Neuronal stem cell (in vitro differentiated cells): ENCODE measurements around the gene CNTN2.

Source experiments
- DNase-seq: peaks from one replicate; pipeline ENCODE4 v3.0.0-alpha.2; 2013; ENCODE audit warnings: low spot score
- H2AFZ ChIP-seq: one replicate; pipeline ENCODE4 v1.6.1; 2013; ENCODE audit warnings: mild to moderate bottlenecking, low read length, inconsistent platforms
- H2AK5ac ChIP-seq: 2 replicates; pipeline ENCODE4 v1.6.1; 2013; ENCODE audit warnings: low read depth, mild to moderate bottlenecking, inconsistent platforms, low read length, moderate library complexity, mixed read lengths
- H2BK120ac ChIP-seq: 2 replicates; pipeline ENCODE4 v1.6.1; 2013; ENCODE audit warnings: low read depth, mild to moderate bottlenecking, inconsistent platforms, low read length, moderate library complexity, mixed read lengths
- H2BK12ac ChIP-seq: one replicate; pipeline ENCODE4 v1.6.1; 2013; ENCODE audit warnings: low read length, inconsistent platforms
- H2BK15ac ChIP-seq: 2 replicates; pipeline ENCODE4 v1.6.1; 2013; ENCODE audit warnings: mild to moderate bottlenecking, low read length, inconsistent platforms, mixed read lengths
- H2BK5ac ChIP-seq: one replicate; pipeline ENCODE4 v1.6.1; 2013; ENCODE audit warnings: inconsistent platforms, mild to moderate bottlenecking, low read length, moderate library complexity
- H3K14ac ChIP-seq: one replicate; pipeline ENCODE4 v1.6.1; 2013; ENCODE audit warnings: low read length, inconsistent platforms
- H3K18ac ChIP-seq: 2 replicates; pipeline ENCODE4 v1.6.1; 2013; ENCODE audit warnings: low read length, inconsistent platforms
- H3K23ac ChIP-seq: 2 replicates; pipeline ENCODE4 v1.6.1; 2013; ENCODE audit warnings: low read depth, mild to moderate bottlenecking, mixed read lengths, low read length, inconsistent platforms; ENCODE audit not compliant: poor library complexity
- H3K27ac ChIP-seq: replicated peaks from 3 replicates; pipeline ENCODE4 v1.5.1; 2013; ENCODE audit warnings: low read length, inconsistent platforms
- H3K27me3 ChIP-seq, 3 experiments: 2 replicates each; pipeline ENCODE4 v1.6.1; 2013; ENCODE audit warnings: low read length in 3 of 3, mild to moderate bottlenecking in 2 of 3, inconsistent platforms in 1 of 3, low read depth in 1 of 3, mixed read lengths in 1 of 3, moderate library complexity in 1 of 3; ENCODE audit not compliant: control insufficient read depth in 3 of 3, insufficient read depth in 3 of 3
- H3K36me3 ChIP-seq, 2 donors: replicated peaks in 1 of 2; 2 replicates each; pipeline ENCODE4 v1.6.1; 2013; ENCODE audit warnings: low read length in 2 of 2; ENCODE audit not compliant: control insufficient read depth in 2 of 2, insufficient read depth in 2 of 2
- H3K4ac ChIP-seq: 2 replicates; pipeline ENCODE4 v1.6.1; 2013; ENCODE audit warnings: inconsistent platforms, mild to moderate bottlenecking, low read length, moderate library complexity
- H3K4me1 ChIP-seq, 2 donors: 1 replicate in 1 of 2; 2 replicates in 1 of 2; pipeline ENCODE4 v1.6.1; 2013; ENCODE audit warnings: low read length in 2 of 2, low read depth in 1 of 2; ENCODE audit not compliant: control insufficient read depth in 2 of 2, insufficient read depth in 1 of 2
- H3K4me2 ChIP-seq: one replicate; pipeline ENCODE4 v1.6.1; 2013; ENCODE audit warnings: mild to moderate bottlenecking, low read length, inconsistent platforms; ENCODE audit not compliant: insufficient read depth, poor library complexity, severe bottlenecking
- H3K4me3 ChIP-seq, 2 donors: 2 replicates each; pipeline ENCODE4 v1.5.1; 2013; ENCODE audit warnings: low read length in 2 of 2, mild to moderate bottlenecking in 2 of 2, inconsistent platforms in 1 of 2, moderate library complexity in 1 of 2
- H3K79me1 ChIP-seq: one replicate; pipeline ENCODE4 v1.6.1; 2013; ENCODE audit warnings: low read depth, mild to moderate bottlenecking, inconsistent platforms, low read length, moderate library complexity
- H3K9ac ChIP-seq: one replicate; pipeline ENCODE4 v1.6.1; 2013; ENCODE audit warnings: mild to moderate bottlenecking, low read depth, low read length, inconsistent platforms; ENCODE audit not compliant: poor library complexity
- H3K9me3 ChIP-seq, 2 donors: replicated peaks in 1 of 2; 2 replicates each; pipeline versions ENCODE3 to v1.6.1; 2013; ENCODE audit warnings: low read length in 2 of 2, mild to moderate bottlenecking in 2 of 2, inconsistent platforms in 1 of 2, low read depth in 1 of 2, mixed read lengths in 1 of 2, moderate library complexity in 1 of 2; ENCODE audit not compliant: control insufficient read depth in 2 of 2, insufficient read depth in 1 of 2
- H4K8ac ChIP-seq: one replicate; pipeline ENCODE4 v1.6.1; 2013; ENCODE audit warnings: low read depth, mild to moderate bottlenecking, inconsistent platforms, low read length, moderate library complexity
- H4K91ac ChIP-seq: one replicate; pipeline ENCODE4 v1.6.1; 2013; ENCODE audit warnings: low read length, low read depth, mild to moderate bottlenecking, inconsistent platforms; ENCODE audit not compliant: poor library complexity
- WGBS, 2 donors: extraction: QIAGEN DNeasy Blood & Tissue Kit; methylation state at CpG; one replicate each; pipeline ENCODE4 v1.1.7; 2013; ENCODE audit warnings: missing lambda C conversion rate in 2 of 2, mixed read lengths in 1 of 2; ENCODE audit not compliant: insufficient read length in 2 of 2, insufficient replicate concordance in 1 of 2; ENCODE audit errors: extremely low coverage in 2 of 2; 5-methylcytosine and 5-hydroxymethylcytosine counted together

The CNTN2 gene

DNA sequence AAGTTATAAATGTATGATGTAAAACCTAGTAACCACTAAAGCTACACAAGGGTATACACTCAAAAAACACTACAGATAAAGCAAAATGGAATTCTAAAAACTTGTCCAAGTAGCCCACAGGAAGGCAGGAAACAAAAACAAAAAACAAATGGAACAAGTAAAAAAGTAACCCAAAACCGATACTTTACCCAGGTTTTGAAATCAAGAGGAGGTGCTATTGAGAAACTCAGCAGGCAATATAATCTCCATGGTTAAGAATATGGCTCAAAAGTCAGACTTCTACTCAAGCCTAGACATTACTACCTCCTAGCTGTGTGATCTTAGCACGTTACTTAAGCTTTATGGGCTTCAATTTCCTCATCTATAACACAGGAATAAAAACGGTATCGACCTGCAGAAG, 65.5 kb downstream of the CNTN2 start:
- H2BK120ac ChIP-seq: no peak overlapping the region
- no peaks in the 10 kb centered on the region for H3K79me1 ChIP-seq
- H3K4me2 ChIP-seq: no peak overlapping the region
- no peaks in the 10 kb centered on the region for H3K9me3 ChIP-seq
- H3K23ac ChIP-seq: no peak overlapping the region
- H3K27me3 ChIP-seq: no peaks in the 10 kb centered on the region
- no peak overlapping the region for H2BK12ac ChIP-seq
- H2BK5ac ChIP-seq: no peak overlapping the region
- no peak overlapping the region for H3K4me3 ChIP-seq
- H3K4me1 ChIP-seq: no peaks in the 10 kb centered on the region
- no peak overlapping the region for H4K91ac ChIP-seq
- no peak overlapping the region for H2AK5ac ChIP-seq
- H4K8ac ChIP-seq: no peak overlapping the region
- H2AFZ ChIP-seq: no peak overlapping the region
- no peak overlapping the region for H3K9ac ChIP-seq
- no peak overlapping the region for H3K18ac ChIP-seq
- no peak overlapping the region for H3K14ac ChIP-seq
- no peak overlapping the region for H3K27ac ChIP-seq
- H3K4ac ChIP-seq: no peak overlapping the region
- DNase-seq: no peak
- H2BK15ac ChIP-seq: no peak overlapping the region
- peaks cover 8 to 91% of the 10 kb centered on the region in 2 donors for H3K36me3 ChIP-seq
- no CpG with 5 or more reads among the region's 4 CpGs for WGBS, 2 donors

DNA sequence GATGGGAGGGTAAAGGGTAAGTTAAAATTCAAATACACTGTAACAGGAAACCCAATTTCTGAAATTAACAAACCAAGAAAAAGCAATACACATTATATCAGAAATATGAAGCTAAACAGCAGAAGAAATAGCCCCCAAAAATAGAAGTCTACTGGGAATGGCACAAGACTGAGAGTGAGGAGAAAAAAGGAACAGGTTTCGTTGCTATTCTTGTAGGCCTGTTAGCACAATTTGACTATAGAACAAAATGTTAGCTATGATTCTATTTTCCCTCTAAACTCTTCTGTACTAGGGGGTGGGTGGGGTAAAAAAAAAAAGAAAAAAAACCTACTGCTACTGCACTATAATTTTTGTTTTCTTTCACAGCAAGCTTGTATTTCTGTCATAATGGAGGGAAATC, 66.3 kb downstream of the CNTN2 start:
- H3K4me2 ChIP-seq: no peak overlapping the region
- H2BK15ac ChIP-seq: no peak overlapping the region
- no peak overlapping the region for H3K4me3 ChIP-seq
- H3K18ac ChIP-seq: no peak overlapping the region
- H3K36me3 ChIP-seq: peaks cover 5 to 89% of the 10 kb centered on the region in 2 donors
- H3K79me1 ChIP-seq: no peaks in the 10 kb centered on the region
- DNase-seq: no peak
- H2BK12ac ChIP-seq: no peak overlapping the region
- H3K23ac ChIP-seq: no peak overlapping the region
- WGBS, 2 donors: no CpG with 5 or more reads among the region's 1 CpG
- H3K27me3 ChIP-seq: no peaks in the 10 kb centered on the region
- no peak overlapping the region for H4K91ac ChIP-seq
- H2AK5ac ChIP-seq: no peak overlapping the region
- H3K14ac ChIP-seq: no peak overlapping the region
- no peaks in the 10 kb centered on the region for H3K9me3 ChIP-seq
- no peak overlapping the region for H3K4ac ChIP-seq
- no peak overlapping the region for H2BK120ac ChIP-seq
- H4K8ac ChIP-seq: no peak overlapping the region
- H3K9ac ChIP-seq: no peak overlapping the region
- no peak overlapping the region for H3K27ac ChIP-seq
- H2BK5ac ChIP-seq: no peak overlapping the region
- H3K4me1 ChIP-seq: no peaks in the 10 kb centered on the region
- H2AFZ ChIP-seq: no peak overlapping the region

GRCh38 chr1:205109711-205110110, 66.7 kb downstream of the CNTN2 start:
- no peak overlapping the region for H2BK120ac ChIP-seq
- no peak overlapping the region for H3K14ac ChIP-seq
- H3K9ac ChIP-seq: no peak overlapping the region
- no peak overlapping the region for H2BK12ac ChIP-seq
- H3K18ac ChIP-seq: no peak overlapping the region
- no peak overlapping the region for H3K23ac ChIP-seq
- H4K8ac ChIP-seq: no peak overlapping the region
- H3K36me3 ChIP-seq: peaks cover 5 to 89% of the 10 kb centered on the region in 2 donors
- no peak overlapping the region for H4K91ac ChIP-seq
- no peaks in the 10 kb centered on the region for H3K9me3 ChIP-seq
- no peak for DNase-seq
- no peak overlapping the region for H2BK15ac ChIP-seq
- H2AFZ ChIP-seq: no peak overlapping the region
- no peak overlapping the region for H2AK5ac ChIP-seq
- no peaks in the 10 kb centered on the region for H3K4me1 ChIP-seq
- H3K27ac ChIP-seq: no peak overlapping the region
- no peak overlapping the region for H3K4me2 ChIP-seq
- no peak overlapping the region for H3K4ac ChIP-seq
- WGBS, 2 donors: no CpG with 5 or more reads among the region's 5 CpGs
- H3K4me3 ChIP-seq: no peak overlapping the region
- no peak overlapping the region for H2BK5ac ChIP-seq
- no peaks in the 10 kb centered on the region for H3K27me3 ChIP-seq
- no peaks in the 10 kb centered on the region for H3K79me1 ChIP-seq

- Histone ChIP-seq H4K8ac (no peak overlapping the region), H3K9me3 (no peaks in the 10 kb centered on the region), H3K36me3 (peaks cover 4 to 87% of the 10 kb centered on the region in 2 donors), H3K27me3 (no peaks in the 10 kb centered on the region), H3K4me3 (no peak overlapping the region), H3K27ac (no peak overlapping the region), H2AK5ac (no peak overlapping the region), H3K14ac (no peak overlapping the region), H3K23ac (no peak overlapping the region), H3K9ac (no peak overlapping the region), H4K91ac (no peak overlapping the region), H2BK15ac (no peak overlapping the region), H3K79me1 (no peaks in the 10 kb centered on the region), H2BK12ac (no peak overlapping the region), H2BK5ac (no peak overlapping the region), H3K18ac (no peak overlapping the region), H3K4me1 (no peaks in the 10 kb centered on the region), H3K4me2 (no peak overlapping the region), H2AFZ (no peak overlapping the region), H3K4ac (no peak overlapping the region), H2BK120ac (no peak overlapping the region)
- DNase-seq: no peak
Observed at GRCh38 chr1:205111354-205111753, 68.3 kb downstream of the CNTN2 start.
